GM12878 (cell line): ENCODE data around the gene HDDC2. TPM values are rescaled to one million over a fixed set of nuclear protein-coding genes. Genes with fewer than 3 reads are reported as not detected.

ENCODE experiments used
- ATAC-seq: fragments of 200-7000 bp; cut with Tn5 transposase; 3 replicates; pipeline ENCODE4 v1.9.1; 2020; ENCODE audit warnings: mild to moderate bottlenecking, moderate library complexity
- BruUV-seq: library from RNA; stranded (reverse); fragments of 400-500 nt; replicated peaks from 2 replicates; lab custom pipeline; 2021; lab: Mats Ljungman, UMichigan
- CTCF ChIA-PET: fragments of 300-600 bp; sonication (Branson Sonifier 250); formaldehyde crosslinking; extraction: SDS; loops from one replicate; lab custom pipeline; 2021; ENCODE audit warnings: inconsistent platforms; lab: Yijun Ruan, JAX
- POLR2A ChIA-PET: fragments of 350-600 bp; formaldehyde crosslinking; extraction: SDS; loops from one replicate; lab custom pipeline; 2021; ENCODE audit warnings: inconsistent platforms; lab: Charles Lee
- RAD21 ChIA-PET: fragments of 300-600 bp; sonication (Branson Sonifier 250); formaldehyde crosslinking; loops from one replicate; lab custom pipeline; 2023; ENCODE audit warnings: antibody characterized with exemption; ENCODE audit not compliant: unreplicated experiment; lab: Charles Lee
- SMC1A ChIA-PET: fragments of 300-600 bp; sonication (Branson Sonifier 250); formaldehyde crosslinking; loops from one replicate; lab custom pipeline; 2023; ENCODE audit not compliant: unreplicated experiment, uncharacterized antibody; lab: Charles Lee
- DNase-seq: peaks from one replicate; pipeline ENCODE4 v3.0.0-alpha.2; 2011; ENCODE audit warnings: low read depth, low spot score
- FAIRE-seq: peaks from 3 replicates; lab custom pipeline; 2011; peaks lifted over from hg19 to GRCh38; lab: Jason Lieb, UNC
- H2AFZ ChIP-seq: 2 replicates; pipeline ENCODE4 v1.6.0; 2011; ENCODE audit warnings: low read depth, low read length, control low read depth; ENCODE audit not compliant: control insufficient read depth
- H3K27ac ChIP-seq: 2 replicates; pipeline ENCODE4 v1.5.1; 2011; ENCODE audit warnings: control low read depth; ENCODE audit not compliant: control insufficient read depth, insufficient read depth
- H3K27me3 ChIP-seq, 2 experiments: replicated peaks in 1 of 2; 2 replicates each; pipeline versions ENCODE4 v1.6.0 to v1.6.1; 2011; ENCODE audit warnings: low read length in 1 of 2; ENCODE audit not compliant: control insufficient read depth in 2 of 2, insufficient read depth in 2 of 2
- H3K36me3 ChIP-seq, 2 experiments: 2 replicates each; pipeline ENCODE4 v1.5.1; 2011; ENCODE audit warnings: low read length in 1 of 2; ENCODE audit not compliant: control insufficient read depth in 2 of 2, insufficient read depth in 2 of 2
- H3K4me1 ChIP-seq: 2 replicates; pipeline ENCODE4 v1.6.1; 2011; ENCODE audit warnings: mild to moderate bottlenecking, low read length, moderate library complexity, mixed read lengths; ENCODE audit not compliant: control insufficient read depth, insufficient read depth
- H3K4me2 ChIP-seq: 2 replicates; pipeline ENCODE4 v1.6.0; 2011; ENCODE audit warnings: control low read depth; ENCODE audit not compliant: control insufficient read depth, insufficient read depth
- H3K4me3 ChIP-seq: fragments of 200-600 bp; sonication (generic); 2 replicates; pipeline ENCODE4 v1.5.1; 2016
- H3K79me2 ChIP-seq: 2 replicates; pipeline ENCODE4 v1.6.0; 2011; ENCODE audit warnings: low read length; ENCODE audit not compliant: control insufficient read depth, insufficient read depth
- H3K9ac ChIP-seq: 2 replicates; pipeline ENCODE4 v1.8.0; 2011; ENCODE audit warnings: low read length, control low read depth, mixed read lengths; ENCODE audit not compliant: control insufficient read depth, insufficient read depth
- H3K9me3 ChIP-seq: replicated peaks from 3 replicates; pipeline ENCODE4 v1.5.1; 2011; ENCODE audit warnings: mild to moderate bottlenecking, low read length; ENCODE audit not compliant: control insufficient read depth, insufficient read depth
- H4K20me1 ChIP-seq: 2 replicates; pipeline ENCODE4 v1.6.0; 2011; ENCODE audit not compliant: control insufficient read depth, insufficient read depth
- CREM ChIP-seq: IDR thresholded peaks from 2 replicates; pipeline ENCODE4 v1.6.1; 2014; ENCODE audit warnings: antibody characterized with exemption, low read depth
- CTCF ChIP-seq, 3 experiments: IDR thresholded peaks in 2 of 3; conservative IDR thresholded peaks in 1 of 3; 2 replicates each; pipeline ENCODE4 v1.5.1; 2011; ENCODE audit warnings: low read depth in 3 of 3, low read length in 3 of 3, mild to moderate bottlenecking in 3 of 3, control low read depth in 2 of 3, moderate library complexity in 2 of 3, inconsistent platforms in 1 of 3, mixed read lengths in 1 of 3; ENCODE audit not compliant: control insufficient read depth in 2 of 3, insufficient read depth in 1 of 3; ENCODE audit errors: extremely low read depth in 1 of 3
- DPF2 ChIP-seq: fragments of 450-650 bp; IDR thresholded peaks from 2 replicates; pipeline ENCODE4 v1.6.1; 2017; ENCODE audit warnings: mild to moderate bottlenecking
- EP300 ChIP-seq, 2 experiments: fragments of 150-350 bp in 1 of 2; IDR thresholded peaks; 2 replicates each; pipeline ENCODE4 v1.6.1; 2011 to 2012; ENCODE audit warnings: low read depth in 2 of 2, low read length in 2 of 2, borderline replicate concordance in 1 of 2, improper control_type of control experiment in 1 of 2, inconsistent platforms in 1 of 2; ENCODE audit not compliant: control insufficient read depth in 1 of 2
- FOXK2 ChIP-seq: fragments of 450-650 bp; IDR thresholded peaks from 2 replicates; pipeline ENCODE4 v1.6.1; 2017; ENCODE audit warnings: mild to moderate bottlenecking, moderate library complexity
- SPI1 ChIP-seq: IDR thresholded peaks from 2 replicates; pipeline ENCODE4 v1.6.1; 2011; ENCODE audit warnings: low read depth, mild to moderate bottlenecking, low read length, moderate library complexity, borderline replicate concordance; ENCODE audit not compliant: insufficient read depth
- TCF3 ChIP-seq: IDR thresholded peaks from 2 replicates; pipeline ENCODE4 v1.6.1; 2012; ENCODE audit warnings: low read depth, mild to moderate bottlenecking, low read length, borderline replicate concordance; ENCODE audit not compliant: insufficient read depth
- WGBS: methylation state at CpG from one replicate; pipeline ENCODE4 v1.1.6; 2016; ENCODE audit warnings: low lambda C conversion rate; ENCODE audit not compliant: insufficient replicate concordance, insufficient coverage; ENCODE audit errors: missing lambda C conversion rate; 5-methylcytosine and 5-hydroxymethylcytosine counted together
- in situ Hi-C: fragments of 300-500 bp; cut with MboI; formaldehyde crosslinking; loops from 9 replicates; pipeline ENCODE4 v1.14.3; 2018; ENCODE audit warnings: mixed read lengths
- intact Hi-C: fragments of 100-400 bp; cut with micrococcal nuclease; formaldehyde crosslinking; loops from one replicate; pipeline ENCODE4 v1.14.2; 2022; ENCODE audit not compliant: unreplicated experiment
- polyA plus RNA-seq, 11 experiments: library from polyadenylated mRNA; depleted of rRNA in 4 of 11; unstranded in 6 of 11; stranded (reverse) in 5 of 11; fragments of >200 nt; fragmentation: Nextera tagmentation in 4 of 11; fragmentation: Illumina TruSeq in 1 of 11; extraction: Ambion mirVana in 4 of 11; extraction: Trizol in 1 of 11; gene quantifications; 1 replicate in 1 of 11; 2 replicates in 10 of 11; pipeline versions ENCODE4 v1.2.1 to v1.2.3, GENCODE V29; 2011 to 2016; ENCODE audit warnings: inconsistent platforms in 2 of 11, missing spikeins in 2 of 11, low read depth in 1 of 11
- total RNA-seq, 4 experiments: library from RNA; depleted of rRNA in 3 of 4; stranded (reverse); fragments of >200 nt in 3 of 4; fragmentation: Illumina TruSeq in 1 of 4; extraction: Trizol in 1 of 4; gene quantifications; 2 replicates each; pipeline versions ENCODE4 v1.2.1 to v1.2.3, GENCODE V29; 2013 to 2021

HDDC2 gene
- total and polyA plus RNA-seq, 10 of the 15 experiments (the other 5 are each of a cell fraction or from before 2014, with no cell fraction given): 54.5 to 148 (median 92.7) TPM

- Histone ChIP-seq H2AFZ (no peak overlapping the region), H3K4me3 (no peak overlapping the region), H3K9ac (no peak overlapping the region), H3K36me3 (no peaks in the 10 kb centered on the region), H3K27me3 (peaks cover 0 to 3% of the 10 kb centered on the region in 2 experiments; a peak in 1 of 4 replicates), H3K4me1 (no peaks in the 10 kb centered on the region), H3K27ac (no peak overlapping the region), H4K20me1 (no peaks in the 10 kb centered on the region), H3K79me2 (no peaks in the 10 kb centered on the region), H3K4me2 (no peak overlapping the region), H3K9me3 (no peaks in the 10 kb centered on the region)
- ChIA-PET CTCF (interaction anchor here (1.0 to 11.6 kb wide), 4 partner anchors 37 to 648 kb away, joined by 3 to 306 read pairs (median 60); no protein-coding TSS in a partner anchor), RAD21 (interaction anchor here (9.3 kb wide), 1 partner anchor 447 kb away, joined by 134 read pairs; no protein-coding TSS in a partner anchor), POLR2A (no interaction called here), SMC1A (interaction anchor here (1.2 to 10.9 kb wide), 2 partner anchors 10 to 447 kb away, joined by 5 to 128 read pairs; no protein-coding TSS in a partner anchor)
- FAIRE-seq (no peak), DNase-seq (no peak), ATAC-seq (no peak)
- BruUV-seq: no TSS peak
- 51% methylated on average over 6 of the region's 6 CpGs for WGBS
- in situ Hi-C loops: no loop called here
- intact Hi-C loops: loop anchor here (10.0 kb wide), 1 partner anchor 433 kb away; no protein-coding TSS in a partner anchor
- TF ChIP-seq SPI1 (no peak), TCF3 (no peak), CTCF (IDR thresholded peaks at IDR 0.05 in 2 of 3, conservative IDR thresholded peaks at IDR 0.05 in 1 of 3; ENCODE audit: control insufficient read depth in 2 of 3, extremely low read depth in 1 of 3, insufficient read depth in 1 of 3, low read depth in 3 of 3, low read length in 3 of 3) (no peak), EP300 (IDR thresholded peaks at IDR 0.05; ENCODE audit: borderline replicate concordance in 1 of 2, control insufficient read depth in 1 of 2, low read depth in 2 of 2, low read length in 2 of 2) (no peak), FOXK2 (no peak), DPF2 (no peak), CREM (no peak)
These were observed 6.3 kb upstream of the HDDC2 start for GRCh38 chr6:125307964-125308615.
